Transverse colon (tissue), 4 donors: Measurements from ENCODE around the gene CCNY. TPM values are rescaled to one million over a fixed set of nuclear protein-coding genes. Genes with fewer than 3 reads are reported as not detected.

Source experiments
- DNase-seq: peaks from one replicate; pipeline ENCODE4 v3.0.0-alpha.2; 2019
- H3K27ac ChIP-seq, 4 donors: fragments of 200-600 bp; sonication (generic); 2 replicates each; pipeline ENCODE4 v1.5.1; 2016 to 2018; ENCODE audit warnings: inconsistent platforms in 4 of 4
- H3K27me3 ChIP-seq: fragments of 200-600 bp; sonication (generic); 2 replicates; pipeline ENCODE4 v1.5.1; 2017; ENCODE audit warnings: inconsistent platforms
- H3K36me3 ChIP-seq, 4 donors: fragments of 200-600 bp; sonication (generic); 2 replicates each; pipeline ENCODE4 v1.5.1; 2017 to 2019; ENCODE audit warnings: inconsistent platforms in 4 of 4
- H3K4me1 ChIP-seq, 4 donors: fragments of 200-600 bp; sonication (generic); 2 replicates each; pipeline ENCODE4 v1.5.1; 2017 to 2020; ENCODE audit warnings: inconsistent platforms in 4 of 4
- H3K4me3 ChIP-seq, 4 donors: fragments of 200-600 bp; sonication (generic); 1 replicate in 1 of 4; 2 replicates in 3 of 4; pipeline versions ENCODE4 v1.5.1 to v1.6.1; 2017 to 2019; ENCODE audit warnings: inconsistent platforms in 4 of 4
- H3K9me3 ChIP-seq, 2 donors: fragments of 200-600 bp; sonication (generic); 2 replicates each; pipeline ENCODE4 v1.5.1; 2017 to 2019; ENCODE audit warnings: inconsistent platforms in 2 of 2
- EP300 ChIP-seq: sonication (generic); formaldehyde crosslinking; IDR thresholded peaks from one replicate; pipeline ENCODE4 v1.6.1; 2017; ENCODE audit warnings: antibody characterized with exemption, low read depth
- POLR2A ChIP-seq: fragments of 450-650 bp; IDR thresholded peaks from one replicate; pipeline ENCODE4 v1.6.1; 2016; ENCODE audit warnings: antibody characterized with exemption, mild to moderate bottlenecking, moderate library complexity
- POLR2AphosphoS5 ChIP-seq, 3 donors: sonication (generic); formaldehyde crosslinking; IDR thresholded peaks; one replicate each; pipeline ENCODE4 v1.6.1; 2016; ENCODE audit warnings: antibody characterized with exemption in 3 of 3
- WGBS, 2 donors: methylation state at CpG; one replicate each; pipeline ENCODE4 v1.1.5; 2018; ENCODE audit warnings: low coverage in 1 of 2; 5-methylcytosine and 5-hydroxymethylcytosine counted together
- in situ Hi-C, 4 donors: fragments of 200-750 bp; cut with MboI; loops; one replicate each; pipeline versions ENCODE4 v1.15.0 to v1.15.1; 2017; ENCODE audit warnings: low sequenced_read_pairs in 3 of 4, low pct_ligation_motif_present in 1 of 4, low pct_unique_long_range_greater_than_20kb in 1 of 4
- intact Hi-C: fragments of 100-400 bp; cut with DNase I; formaldehyde crosslinking; loops from one replicate; pipeline ENCODE4 v1.15.1; 2023; ENCODE audit warnings: low total_unique reads
- total RNA-seq, 4 donors: library from RNA; depleted of rRNA; stranded (reverse); fragments of >200 nt; gene quantifications; one replicate each; pipeline ENCODE4 v1.1.0, GENCODE V29; 2016
- TF ChIP-seq, protein P1 (sequence below), 5 experiments: fragments of 200-600 bp in 3 of 5; fragments of 450-650 bp in 2 of 5; sonication (generic) in 3 of 5; IDR thresholded peaks; 1 replicate in 2 of 5; 2 replicates in 3 of 5; pipeline ENCODE4 v1.5.1; 2016 to 2017; ENCODE audit warnings: antibody characterized with exemption in 5 of 5, inconsistent platforms in 3 of 5, mild to moderate bottlenecking in 2 of 5, moderate library complexity in 1 of 5

Gene CCNY
- total RNA-seq, 4 donors from 2014 or later = 19.5 to 53.9 (median 41.4) TPM

GRCh38 chr10:35391954-35392262 is 55.6 kb downstream of the CCNY start:
- no peak for DNase-seq
- 98 to 100% methylated on average over 2 of the region's 2 CpGs for WGBS, 2 donors
- Histone ChIP-seq H3K4me3 (no peak overlapping the region), H3K36me3 (no peaks in the 10 kb centered on the region), H3K27ac (no peak overlapping the region), H3K4me1 (peaks cover 0 to 23% (median 7%) of the 10 kb centered on the region in 4 donors), H3K27me3 (no peaks in the 10 kb centered on the region), H3K9me3 (peaks cover 0 to 5% of the 10 kb centered on the region in 2 donors)
- TF ChIP-seq POLR2AphosphoS5 (IDR thresholded peaks at IDR 0.05) (no peak), POLR2A (no peak), EP300 (no peak)
- TF ChIP-seq, protein P1, sequence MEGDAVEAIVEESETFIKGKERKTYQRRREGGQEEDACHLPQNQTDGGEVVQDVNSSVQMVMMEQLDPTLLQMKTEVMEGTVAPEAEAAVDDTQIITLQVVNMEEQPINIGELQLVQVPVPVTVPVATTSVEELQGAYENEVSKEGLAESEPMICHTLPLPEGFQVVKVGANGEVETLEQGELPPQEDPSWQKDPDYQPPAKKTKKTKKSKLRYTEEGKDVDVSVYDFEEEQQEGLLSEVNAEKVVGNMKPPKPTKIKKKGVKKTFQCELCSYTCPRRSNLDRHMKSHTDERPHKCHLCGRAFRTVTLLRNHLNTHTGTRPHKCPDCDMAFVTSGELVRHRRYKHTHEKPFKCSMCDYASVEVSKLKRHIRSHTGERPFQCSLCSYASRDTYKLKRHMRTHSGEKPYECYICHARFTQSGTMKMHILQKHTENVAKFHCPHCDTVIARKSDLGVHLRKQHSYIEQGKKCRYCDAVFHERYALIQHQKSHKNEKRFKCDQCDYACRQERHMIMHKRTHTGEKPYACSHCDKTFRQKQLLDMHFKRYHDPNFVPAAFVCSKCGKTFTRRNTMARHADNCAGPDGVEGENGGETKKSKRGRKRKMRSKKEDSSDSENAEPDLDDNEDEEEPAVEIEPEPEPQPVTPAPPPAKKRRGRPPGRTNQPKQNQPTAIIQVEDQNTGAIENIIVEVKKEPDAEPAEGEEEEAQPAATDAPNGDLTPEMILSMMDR (IDR thresholded peaks at IDR 0.05) = no peak
- in situ Hi-C loops = no loop called here
- intact Hi-C loops = no loop called here

- in situ Hi-C loops = no loop called here
- 90 to 93% methylated on average over 6 to 8 of the region's 8 CpGs for WGBS, 2 donors
- H3K4me3 ChIP-seq = no peak overlapping the region
- H3K4me1 ChIP-seq = peaks cover 0 to 17% (median 6%) of the 10 kb centered on the region in 4 donors
- no peak for DNase-seq
- no peaks in the 10 kb centered on the region for H3K36me3 ChIP-seq
- no peak overlapping the region for H3K27ac ChIP-seq
- no peaks in the 10 kb centered on the region for H3K27me3 ChIP-seq
- intact Hi-C loops = no loop called here
- TF ChIP-seq POLR2AphosphoS5 (IDR thresholded peaks at IDR 0.05) (no peak), POLR2A (no peak), EP300 (no peak)
- TF ChIP-seq, protein P1 (IDR thresholded peaks at IDR 0.05) = no peak
- peaks cover 0 to 5% of the 10 kb centered on the region in 2 donors for H3K9me3 ChIP-seq
Measured at GRCh38 chr10:35392482-35393228, 56.3 kb downstream of the CCNY start.

DNA sequence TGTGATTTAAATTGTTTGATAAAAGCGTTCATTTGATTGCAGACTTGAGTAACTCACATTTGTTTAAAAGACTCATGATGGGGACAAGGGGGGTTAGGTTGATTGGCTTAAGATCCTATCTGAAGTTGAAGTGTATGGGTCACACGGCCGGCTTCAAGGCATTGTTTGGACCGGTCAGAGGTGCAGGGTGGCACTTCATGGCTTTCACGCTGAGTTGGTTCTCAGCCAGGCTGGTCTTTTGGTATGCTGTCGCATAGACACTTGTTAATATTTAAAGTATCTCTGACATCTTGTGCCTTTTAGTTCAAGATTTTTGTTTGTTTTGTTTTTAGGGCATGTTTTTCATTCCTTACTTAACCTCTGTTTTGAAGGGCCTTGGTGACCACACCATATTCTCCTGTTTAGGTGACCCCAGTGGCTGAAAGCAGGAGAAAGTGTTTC is 58.1 kb downstream of the CCNY start:
- H3K4me3 ChIP-seq = no peak overlapping the region
- no peak for DNase-seq
- in situ Hi-C loops = no loop called here
- TF ChIP-seq, protein P1 (IDR thresholded peaks at IDR 0.05) = no peak
- TF ChIP-seq EP300 (no peak), POLR2AphosphoS5 (IDR thresholded peaks at IDR 0.05) (no peak), POLR2A (no peak)
- intact Hi-C loops = no loop called here
- no peaks in the 10 kb centered on the region for H3K27me3 ChIP-seq
- H3K4me1 ChIP-seq = peaks cover 0 to 27% (median 13%) of the 10 kb centered on the region in 4 donors
- no peak overlapping the region for H3K27ac ChIP-seq
- WGBS, 2 donors = 77 to 89% methylated on average over 6 of the region's 6 CpGs
- no peaks in the 10 kb centered on the region for H3K36me3 ChIP-seq
- peaks cover 0 to 5% of the 10 kb centered on the region in 2 donors for H3K9me3 ChIP-seq

DNA sequence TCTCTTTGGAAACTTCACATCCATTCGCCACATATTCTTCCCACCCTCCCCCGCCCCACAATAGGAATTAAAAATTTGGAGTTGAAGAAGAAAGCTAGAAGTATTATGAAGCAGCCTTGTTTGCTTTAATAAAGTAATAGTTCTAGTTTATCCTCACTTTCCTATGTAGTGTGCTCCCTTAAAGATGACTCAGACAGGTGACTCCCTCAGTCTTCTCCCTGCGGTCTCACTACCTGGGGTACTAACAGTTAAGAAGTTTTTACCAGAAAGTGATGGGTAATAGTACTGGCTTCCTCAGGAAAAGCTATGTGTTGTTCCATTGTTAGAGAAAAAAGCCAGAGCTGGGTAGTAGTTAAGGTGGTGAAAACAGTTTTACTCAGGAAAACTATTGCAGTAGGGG is 58.6 kb downstream of the CCNY start:
- Histone ChIP-seq H3K27me3 (no peaks in the 10 kb centered on the region), H3K4me3 (no peak overlapping the region), H3K4me1 (peaks cover 0 to 30% (median 15%) of the 10 kb centered on the region in 4 donors), H3K27ac (no peak overlapping the region), H3K36me3 (no peaks in the 10 kb centered on the region), H3K9me3 (peaks cover 0 to 5% of the 10 kb centered on the region in 2 donors)
- in situ Hi-C loops = no loop called here
- intact Hi-C loops = no loop called here
- DNase-seq = no peak
- TF ChIP-seq EP300 = no peak
- TF ChIP-seq POLR2AphosphoS5 (IDR thresholded peaks at IDR 0.05) = no peak
- TF ChIP-seq POLR2A = no peak
- TF ChIP-seq, protein P1 (IDR thresholded peaks at IDR 0.05) = no peak
- 94 to 100% methylated on average over 2 to 3 of the region's 3 CpGs for WGBS, 2 donors
